ENCODE data around the gene NCOA4.

DNA sequence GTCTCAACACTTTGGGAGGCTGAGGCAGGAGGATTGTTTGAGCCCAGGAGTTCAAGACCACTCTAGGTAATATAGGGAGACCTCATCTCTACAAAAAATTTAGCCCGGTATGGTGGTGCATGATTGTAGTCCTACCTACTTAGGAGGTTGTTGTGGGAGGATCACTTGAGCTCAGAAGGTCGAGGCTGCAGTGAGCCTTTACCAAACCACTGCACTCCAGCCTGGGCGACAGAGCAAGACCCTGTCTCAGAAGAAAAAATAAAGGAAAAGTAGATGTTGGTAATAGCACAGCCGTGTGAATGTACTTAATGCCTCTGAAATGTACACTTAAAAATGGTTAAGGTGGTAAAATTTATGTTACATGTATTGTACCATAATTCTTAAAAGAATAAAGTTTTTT, 32.9 kb downstream of the NCOA4 start:
- TF ChIP-seq, protein P1, sequence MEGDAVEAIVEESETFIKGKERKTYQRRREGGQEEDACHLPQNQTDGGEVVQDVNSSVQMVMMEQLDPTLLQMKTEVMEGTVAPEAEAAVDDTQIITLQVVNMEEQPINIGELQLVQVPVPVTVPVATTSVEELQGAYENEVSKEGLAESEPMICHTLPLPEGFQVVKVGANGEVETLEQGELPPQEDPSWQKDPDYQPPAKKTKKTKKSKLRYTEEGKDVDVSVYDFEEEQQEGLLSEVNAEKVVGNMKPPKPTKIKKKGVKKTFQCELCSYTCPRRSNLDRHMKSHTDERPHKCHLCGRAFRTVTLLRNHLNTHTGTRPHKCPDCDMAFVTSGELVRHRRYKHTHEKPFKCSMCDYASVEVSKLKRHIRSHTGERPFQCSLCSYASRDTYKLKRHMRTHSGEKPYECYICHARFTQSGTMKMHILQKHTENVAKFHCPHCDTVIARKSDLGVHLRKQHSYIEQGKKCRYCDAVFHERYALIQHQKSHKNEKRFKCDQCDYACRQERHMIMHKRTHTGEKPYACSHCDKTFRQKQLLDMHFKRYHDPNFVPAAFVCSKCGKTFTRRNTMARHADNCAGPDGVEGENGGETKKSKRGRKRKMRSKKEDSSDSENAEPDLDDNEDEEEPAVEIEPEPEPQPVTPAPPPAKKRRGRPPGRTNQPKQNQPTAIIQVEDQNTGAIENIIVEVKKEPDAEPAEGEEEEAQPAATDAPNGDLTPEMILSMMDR (IDR thresholded peaks at IDR 0.05), result no peak
- no peak for TF ChIP-seq POLR2A (IDR thresholded peaks at IDR 0.05)

All from body of pancreas (tissue), 4 donors.